Mucosa of descending colon (tissue), 3 donors: Measurements from ENCODE around the gene SHANK3. TPM values are rescaled to one million over a fixed set of nuclear protein-coding genes. Genes with fewer than 3 reads are reported as not detected.

Source experiments
- ATAC-seq: fragments of 200-7000 bp; cut with Tn5 transposase; one replicate; pipeline ENCODE4 v1.9.1; 2020; ENCODE audit warnings: mild to moderate bottlenecking, moderate library complexity
- DNase-seq, 3 donors: peaks; one replicate each; pipeline ENCODE4 v3.0.0-alpha.2; 2020
- H3K36me3 ChIP-seq: fragments of 200-600 bp; one replicate; pipeline ENCODE4 v1.8.0; 2021; ENCODE audit warnings: low read depth, mild to moderate bottlenecking
- H3K4me1 ChIP-seq: fragments of 200-600 bp; one replicate; pipeline ENCODE4 v1.8.0; 2021; ENCODE audit warnings: low read depth, mild to moderate bottlenecking
- H3K4me3 ChIP-seq: fragments of 200-600 bp; one replicate; pipeline ENCODE4 v1.8.0; 2021; ENCODE audit warnings: mild to moderate bottlenecking
- H3K9me3 ChIP-seq: fragments of 200-600 bp; one replicate; pipeline ENCODE4 v1.8.0; 2021; ENCODE audit warnings: mild to moderate bottlenecking
- CTCF ChIP-seq: fragments of 200-600 bp; IDR thresholded peaks from one replicate; pipeline ENCODE4 v1.8.0; 2022; ENCODE audit warnings: antibody characterized with exemption, mild to moderate bottlenecking
- intact Hi-C, 2 donors: fragments of 100-400 bp; cut with DNase I in 1 of 2; cut with micrococcal nuclease in 1 of 2; formaldehyde crosslinking; loops; one replicate each; pipeline versions ENCODE4 v1.11.0 to v1.11.1; 2022; cut with DNase I, micrococcal nuclease
- total RNA-seq, 3 donors: library from RNA; stranded (reverse); fragmentation: NEBNext Ultra II Directional in 2 of 3; extraction: Animal tissue kit (Norgen Biotek cat#: 25700) in 2 of 3; gene quantifications; one replicate each; pipeline versions ENCODE4 v1.2.1 to v1.2.4, GENCODE V29; 2021 to 2023
- donor health status: DM: no; HTN: no; CAD: no; lungs with moderate emphysema.
- donor health status: DM: no; HTN: no; CAD: no.
- donor health status: DM: no; HTN: yes; CAD: no.

The SHANK3 gene
- total RNA-seq, 3 donors from 2014 or later, result 3.9 to 14.2 (median 7.1) TPM

- Histone ChIP-seq H3K36me3 (no peaks in the 10 kb centered on the region), H3K9me3 (no peaks in the 10 kb centered on the region), H3K4me3 (no peak overlapping the region), H3K4me1 (no peaks in the 10 kb centered on the region)
- no peak for TF ChIP-seq CTCF
- intact Hi-C loops, result no loop called here
- DNase-seq, result peak in 1 of 3 donors; percentile 15
- no peak for ATAC-seq
Measured at GRCh38 chr22:50683086-50683993, 10.7 kb downstream of the SHANK3 start.

- Histone ChIP-seq H3K9me3 (no peaks in the 10 kb centered on the region), H3K4me1 (no peaks in the 10 kb centered on the region), H3K36me3 (no peaks in the 10 kb centered on the region), H3K4me3 (no peak overlapping the region)
- intact Hi-C loops, result no loop called here
- no peak for TF ChIP-seq CTCF
- ATAC-seq, result no peak
- no peak for DNase-seq
Measured at GRCh38 chr22:50683994-50684371, 11.4 kb downstream of the SHANK3 start.

GRCh38 chr22:50684501-50684900, 11.9 kb downstream of the SHANK3 start:
- DNase-seq, result no peak
- no peak overlapping the region for H3K4me3 ChIP-seq
- no peak for TF ChIP-seq CTCF

GRCh38 chr22:50684986-50685385, 12.4 kb downstream of the SHANK3 start:
- H3K4me3 ChIP-seq, result no peak overlapping the region
- ATAC-seq (no peak), DNase-seq (no peak)
- no peaks in the 10 kb centered on the region for H3K36me3 ChIP-seq
- TF ChIP-seq CTCF, result no peak
- H3K9me3 ChIP-seq, result no peaks in the 10 kb centered on the region
- H3K4me1 ChIP-seq, result no peaks in the 10 kb centered on the region
- intact Hi-C loops, result no loop called here

More at GRCh38 chr22:50684501-50684900, 11.9 kb downstream of the SHANK3 start:
- Histone ChIP-seq H3K9me3 (no peaks in the 10 kb centered on the region), H3K36me3 (no peaks in the 10 kb centered on the region), H3K4me1 (no peaks in the 10 kb centered on the region)
- intact Hi-C loops, result no loop called here
- no peak for ATAC-seq

- no peak for ATAC-seq
- DNase-seq, result no peak
- no peaks in the 10 kb centered on the region for H3K9me3 ChIP-seq
- no peak overlapping the region for H3K4me3 ChIP-seq
- no peak for TF ChIP-seq CTCF
- intact Hi-C loops, result no loop called here
- H3K4me1 ChIP-seq, result no peaks in the 10 kb centered on the region
- no peaks in the 10 kb centered on the region for H3K36me3 ChIP-seq
Measured at GRCh38 chr22:50686794-50687193, 14.2 kb downstream of the SHANK3 start.
